ENCODE measurements around the gene DHX8. TPM values are rescaled to one million over a fixed set of nuclear protein-coding genes. Genes with fewer than 3 reads are reported as not detected.
A peak's percentile ranks its signal among the peaks of the same experiment; 100 is the strongest.
"Not testable (repeated sequence)": the region's sequence is repeated elsewhere in the genome, so short reads cannot be mapped to it uniquely, and the experiment has no call there.

DHX8 gene
- total RNA-seq, 3 donors from 2014 or later, result 41.0 to 54.7 (median 46.9) TPM

DNA sequence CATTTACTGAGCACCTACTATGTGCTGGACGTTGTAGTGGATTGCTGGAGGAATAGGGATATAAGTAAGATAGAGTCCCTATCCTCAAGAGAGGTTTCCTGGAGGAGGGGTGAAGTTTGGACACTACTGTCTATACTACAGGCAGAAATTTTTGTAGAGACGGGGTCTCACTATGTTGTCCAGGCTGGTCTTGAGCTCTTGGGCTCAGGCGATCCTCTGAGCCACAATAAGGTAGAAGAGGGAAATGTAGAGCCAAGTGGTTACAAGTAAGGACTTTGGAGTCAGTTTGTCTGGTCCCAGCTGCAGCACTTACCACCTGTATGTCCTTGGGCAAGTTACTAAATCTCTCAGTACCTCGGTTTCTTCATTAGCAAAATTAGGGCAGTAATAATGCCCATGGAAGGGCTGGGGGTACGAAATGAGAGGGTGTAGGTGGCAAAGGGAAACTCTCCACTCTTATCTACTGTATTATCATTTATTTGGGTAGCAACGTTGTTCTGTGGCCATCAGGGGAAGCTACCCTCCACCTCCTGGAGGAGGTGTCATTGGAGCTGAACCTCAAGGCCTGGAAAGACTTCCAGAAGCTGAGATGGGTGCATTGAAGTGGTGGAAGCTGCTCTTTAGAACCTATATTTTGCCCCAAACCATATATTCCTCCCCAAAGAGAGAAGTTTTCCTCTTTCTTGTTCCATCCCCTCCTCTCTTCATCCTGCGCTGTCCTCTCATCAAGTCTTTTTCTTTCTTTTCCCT lies 34.9 kb upstream of the DHX8 start:
- no peaks in the 10 kb centered on the region for H3K9me3 ChIP-seq
- H3K4me3 ChIP-seq, result no peak overlapping the region
- DNase-seq (no peak), ATAC-seq (no peak)
- H3K4me1 ChIP-seq (ENCODE audit: low read depth), result no peaks in the 10 kb centered on the region
- intact Hi-C loops (cut with DNase I, micrococcal nuclease), result no loop called here
- H3K36me3 ChIP-seq (ENCODE audit: low read depth), result no peaks in the 10 kb centered on the region
- no peak for TF ChIP-seq CTCF (IDR thresholded peaks at IDR 0.05)

GRCh38 chr17:43449470-43450248 lies 34.1 kb upstream of the DHX8 start:
- no peaks in the 10 kb centered on the region for H3K36me3 ChIP-seq (ENCODE audit: low read depth)
- no peak for TF ChIP-seq CTCF (IDR thresholded peaks at IDR 0.05)
- no peak overlapping the region for H3K4me3 ChIP-seq
- intact Hi-C loops (cut with DNase I, micrococcal nuclease), result no loop called here
- no peaks in the 10 kb centered on the region for H3K9me3 ChIP-seq
- peaks cover under 1% of the 10 kb centered on the region for H3K4me1 ChIP-seq (ENCODE audit: low read depth)
- DNase-seq (no peak), ATAC-seq (no peak)

- ATAC-seq; H3K9me3 ChIP-seq; intact Hi-C loops (cut with DNase I, micrococcal nuclease); H3K4me3 ChIP-seq; H3K4me1 ChIP-seq (ENCODE audit: low read depth); DNase-seq; H3K36me3 ChIP-seq (ENCODE audit: low read depth): not testable (repeated sequence)
Measured at GRCh38 chr17:43450791-43451190, 33.0 kb upstream of the DHX8 start.

- H3K4me3 ChIP-seq; H3K36me3 ChIP-seq (ENCODE audit: low read depth); intact Hi-C loops (cut with DNase I, micrococcal nuclease); DNase-seq; H3K9me3 ChIP-seq; H3K4me1 ChIP-seq (ENCODE audit: low read depth); ATAC-seq: not testable (repeated sequence)
Measured at GRCh38 chr17:43451741-43452140, 32.0 kb upstream of the DHX8 start.

- DNase-seq, result peak in 2 of 3 donors; percentile 56 to 90
- ATAC-seq, result peak; percentile 87
- intact Hi-C loops (cut with DNase I, micrococcal nuclease), result no loop called here
- no peaks in the 10 kb centered on the region for H3K9me3 ChIP-seq
- TF ChIP-seq CTCF (IDR thresholded peaks at IDR 0.05), result no peak
- peaks cover 15% of the 10 kb centered on the region for H3K4me1 ChIP-seq (ENCODE audit: low read depth)
- H3K4me3 ChIP-seq, result no peak overlapping the region
- H3K36me3 ChIP-seq (ENCODE audit: low read depth), result no peaks in the 10 kb centered on the region
Measured at GRCh38 chr17:43453331-43453812, 30.4 kb upstream of the DHX8 start.

DNA sequence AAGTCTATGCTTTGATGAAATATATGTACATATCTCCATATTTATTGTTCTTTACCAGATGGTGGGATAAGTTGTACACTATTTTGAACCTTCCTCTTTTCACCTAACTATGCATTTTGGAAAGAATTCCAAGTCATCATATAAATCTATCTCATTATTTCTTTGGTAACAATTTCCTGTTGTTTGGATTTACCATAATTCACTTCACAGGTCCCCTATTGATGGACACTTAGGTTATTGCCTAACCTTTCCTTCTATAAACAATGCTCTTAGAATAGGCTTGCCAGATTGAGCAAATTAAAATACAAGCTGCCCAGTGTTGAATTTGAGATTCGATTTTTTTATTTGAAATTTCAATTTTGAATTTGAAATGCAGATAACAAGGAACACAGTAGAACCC lies 28.9 kb upstream of the DHX8 start:
- Histone ChIP-seq H3K9me3 (no peaks in the 10 kb centered on the region), H3K4me1 (ENCODE audit: low read depth) (peaks cover 22% of the 10 kb centered on the region), H3K36me3 (ENCODE audit: low read depth) (no peaks in the 10 kb centered on the region), H3K4me3 (no peak overlapping the region)
- ATAC-seq (no peak), DNase-seq (no peak)
- TF ChIP-seq CTCF (IDR thresholded peaks at IDR 0.05), result no peak
- intact Hi-C loops (cut with DNase I, micrococcal nuclease), result no loop called here
